ENCODE results near the gene IPO11.
A peak's percentile ranks its signal among the peaks of the same experiment; 100 is the strongest.

IPO11 gene

DNA sequence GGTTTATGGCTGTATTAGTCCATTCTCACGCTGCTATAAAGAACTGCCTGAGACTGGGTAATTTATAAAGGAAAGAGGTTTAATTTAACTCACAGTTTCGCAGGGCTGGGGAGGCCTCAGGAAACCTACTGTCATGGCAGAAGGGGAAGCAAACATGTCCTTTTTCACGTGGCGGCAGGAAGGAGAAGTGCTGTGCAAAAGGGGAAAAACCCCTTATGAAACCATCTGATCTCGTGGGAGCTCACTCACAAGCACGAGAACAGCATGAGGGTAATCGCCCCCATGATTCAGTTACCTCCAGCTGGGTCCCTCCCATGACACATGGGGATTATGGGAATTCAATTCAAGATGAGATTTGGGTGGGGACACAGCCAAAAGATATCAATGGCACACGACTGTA lies 180.0 kb downstream of the IPO11 start:
- Mint-ChIP-seq H3K4me1 (ENCODE audit: low read depth in 2 of 2) (peaks cover 7 to 8% of the 10 kb centered on the region in 2 donors), H3K27me3 (no peaks in the 10 kb centered on the region), H3K4me3 (no peak overlapping the region), H3K36me3 (ENCODE audit: insufficient read depth) (peaks cover 15% of the 10 kb centered on the region), H3K9me3 (no peaks in the 10 kb centered on the region), H3K27ac (no peak overlapping the region)
- DNase-seq: no peak
- ATAC-seq (replicated peaks): no peak

DNA sequence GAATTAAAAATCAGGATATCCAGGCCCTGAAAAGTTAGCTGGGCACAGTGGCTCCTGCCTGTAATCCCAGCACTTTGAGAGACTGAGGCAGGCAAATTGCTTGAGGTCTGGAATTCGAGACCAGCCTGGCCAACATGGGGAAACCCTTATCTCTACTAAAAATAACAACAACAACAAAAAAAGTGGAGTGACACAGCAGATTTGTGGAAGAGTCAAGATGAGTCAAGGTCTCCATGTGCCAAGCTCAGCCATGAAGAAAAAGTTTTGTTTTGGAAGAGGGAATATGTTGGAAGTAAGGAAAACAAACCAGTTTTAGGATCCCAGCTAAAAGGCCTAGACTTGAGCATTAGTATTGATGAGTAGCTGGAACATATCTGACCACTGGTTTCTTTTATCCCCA lies 180.8 kb downstream of the IPO11 start:
- no peaks in the 10 kb centered on the region for H3K9me3 Mint-ChIP-seq
- H3K27me3 Mint-ChIP-seq: no peaks in the 10 kb centered on the region
- H3K36me3 Mint-ChIP-seq (ENCODE audit: insufficient read depth): peaks cover 15% of the 10 kb centered on the region
- DNase-seq (no peak), ATAC-seq (replicated peaks) (no peak)
- peaks cover 7 to 8% of the 10 kb centered on the region in 2 donors for H3K4me1 Mint-ChIP-seq (ENCODE audit: low read depth in 2 of 2)
- H3K4me3 Mint-ChIP-seq: no peak overlapping the region
- H3K27ac Mint-ChIP-seq: peak overlapping the region in 1 of 2 donors; percentile 15

DNA sequence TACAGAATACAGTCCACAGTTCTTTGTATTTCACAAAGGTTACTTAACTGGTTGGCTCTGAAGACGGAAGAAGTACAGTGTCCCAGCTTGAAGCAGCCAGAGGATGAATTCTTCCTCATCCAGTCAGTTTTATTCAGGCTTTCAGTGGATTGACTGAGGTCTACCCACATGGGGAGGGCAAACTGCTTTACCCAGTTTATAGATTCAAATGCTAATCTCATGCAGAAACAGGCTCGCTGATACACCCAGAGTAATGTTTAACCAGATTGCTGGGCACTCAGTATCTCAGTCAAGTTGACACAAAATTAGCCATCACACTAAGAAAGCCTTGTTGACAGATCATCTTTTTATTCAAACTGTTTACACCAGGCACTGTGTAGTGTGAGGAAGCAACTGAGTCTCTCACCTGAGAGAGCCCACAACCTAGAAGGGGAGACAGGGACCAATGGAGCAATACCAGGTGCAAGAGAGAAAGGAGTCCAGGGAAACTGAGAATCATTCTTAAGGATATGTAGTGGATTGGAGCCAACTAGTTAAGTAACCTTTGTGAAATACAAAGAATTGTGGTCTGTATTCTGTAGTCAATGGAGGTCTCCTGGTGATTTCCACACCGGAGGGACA lies 181.9 kb downstream of the IPO11 start:
- Mint-ChIP-seq H3K36me3 (ENCODE audit: insufficient read depth) (peaks cover 17% of the 10 kb centered on the region), H3K27me3 (no peaks in the 10 kb centered on the region), H3K4me1 (ENCODE audit: low read depth in 2 of 2) (peaks cover 5 to 8% of the 10 kb centered on the region in 2 donors), H3K9me3 (no peaks in the 10 kb centered on the region), H3K4me3 (no peak overlapping the region), H3K27ac (no peak overlapping the region)
- DNase-seq (no peak), ATAC-seq (replicated peaks) (no peak)

DNA sequence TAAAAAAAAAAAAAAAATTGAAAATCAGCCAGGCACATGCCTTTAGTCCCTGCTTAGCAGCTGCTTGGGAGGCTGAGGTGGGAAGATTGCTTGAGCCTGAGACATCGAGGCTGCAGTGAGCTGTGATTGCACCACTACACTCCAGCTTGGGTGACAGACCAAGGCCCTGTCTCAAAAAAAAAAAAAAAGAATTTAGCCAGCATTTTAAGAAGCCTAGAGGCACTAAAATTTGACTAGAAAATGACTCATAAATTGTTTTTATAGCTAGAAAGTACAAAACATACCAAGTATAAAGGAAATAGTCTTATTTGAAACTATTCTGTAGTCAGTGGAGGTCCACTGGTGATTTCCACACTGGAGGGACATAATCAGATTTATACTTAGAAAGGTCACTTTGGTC lies 183.5 kb downstream of the IPO11 start:
- Mint-ChIP-seq H3K4me1 (ENCODE audit: low read depth in 2 of 2) (peaks cover 5 to 11% of the 10 kb centered on the region in 2 donors), H3K4me3 (no peak overlapping the region)
- no peak for DNase-seq

DNA sequence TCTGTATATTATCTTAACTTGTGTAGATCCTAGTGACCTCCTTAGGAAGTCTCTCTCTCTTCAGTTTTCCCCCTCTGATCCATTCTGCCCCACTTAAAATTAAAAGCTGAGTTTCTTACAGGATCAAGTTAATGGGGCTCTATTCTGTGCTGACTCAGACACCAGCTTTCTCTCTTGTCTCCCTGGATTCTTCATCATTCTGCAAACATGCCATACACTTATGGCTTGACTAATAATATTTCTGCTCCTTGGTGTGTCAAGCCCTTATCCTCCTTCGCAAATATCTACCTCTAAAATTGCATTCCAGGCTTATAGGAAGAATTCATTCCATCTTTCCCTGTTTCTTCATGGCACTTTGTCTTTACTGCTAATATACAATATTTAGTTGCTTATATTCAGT lies 184.1 kb downstream of the IPO11 start:
- peaks cover 16% of the 10 kb centered on the region for H3K36me3 Mint-ChIP-seq (ENCODE audit: insufficient read depth)
- DNase-seq (no peak), ATAC-seq (replicated peaks) (no peak)
- no peaks in the 10 kb centered on the region for H3K9me3 Mint-ChIP-seq
- no peaks in the 10 kb centered on the region for H3K27me3 Mint-ChIP-seq
- H3K4me1 Mint-ChIP-seq (ENCODE audit: low read depth in 2 of 2): peaks cover 5 to 12% of the 10 kb centered on the region in 2 donors
- no peak overlapping the region for H3K4me3 Mint-ChIP-seq
- H3K27ac Mint-ChIP-seq: no peak overlapping the region

More for the DNA sequence above, 183.5 kb downstream of the IPO11 start:
- Mint-ChIP-seq H3K36me3 (ENCODE audit: insufficient read depth) (peaks cover 17% of the 10 kb centered on the region), H3K27me3 (no peaks in the 10 kb centered on the region), H3K9me3 (no peaks in the 10 kb centered on the region), H3K27ac (no peak overlapping the region)
- no peak for ATAC-seq (replicated peaks)

DNA sequence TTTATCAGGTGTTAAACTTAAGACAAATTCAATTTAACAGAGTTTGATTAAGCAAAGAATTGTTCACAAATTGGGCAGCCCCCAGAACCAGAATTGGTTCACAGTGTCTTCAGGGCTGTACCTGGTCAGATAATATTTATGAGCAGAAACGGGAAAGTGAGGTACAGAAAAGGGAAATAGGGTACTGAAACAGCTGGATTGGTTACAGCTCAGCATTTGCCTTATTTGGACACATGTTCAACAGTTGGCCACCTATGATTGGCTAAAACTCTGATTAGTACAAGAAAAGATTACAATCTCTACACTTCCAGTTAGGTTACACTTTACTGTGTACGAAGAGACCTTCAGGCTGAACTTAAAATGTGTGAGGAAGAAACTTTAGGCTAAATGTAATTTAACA lies 184.8 kb downstream of the IPO11 start:
- Mint-ChIP-seq H3K4me1 (ENCODE audit: low read depth in 2 of 2) (peaks cover 5 to 12% of the 10 kb centered on the region in 2 donors), H3K36me3 (ENCODE audit: insufficient read depth) (peaks cover 10% of the 10 kb centered on the region), H3K4me3 (no peak overlapping the region), H3K27ac (no peak overlapping the region), H3K9me3 (no peaks in the 10 kb centered on the region), H3K27me3 (no peaks in the 10 kb centered on the region)
- ATAC-seq (replicated peaks) (no peak), DNase-seq (no peak)

DNA sequence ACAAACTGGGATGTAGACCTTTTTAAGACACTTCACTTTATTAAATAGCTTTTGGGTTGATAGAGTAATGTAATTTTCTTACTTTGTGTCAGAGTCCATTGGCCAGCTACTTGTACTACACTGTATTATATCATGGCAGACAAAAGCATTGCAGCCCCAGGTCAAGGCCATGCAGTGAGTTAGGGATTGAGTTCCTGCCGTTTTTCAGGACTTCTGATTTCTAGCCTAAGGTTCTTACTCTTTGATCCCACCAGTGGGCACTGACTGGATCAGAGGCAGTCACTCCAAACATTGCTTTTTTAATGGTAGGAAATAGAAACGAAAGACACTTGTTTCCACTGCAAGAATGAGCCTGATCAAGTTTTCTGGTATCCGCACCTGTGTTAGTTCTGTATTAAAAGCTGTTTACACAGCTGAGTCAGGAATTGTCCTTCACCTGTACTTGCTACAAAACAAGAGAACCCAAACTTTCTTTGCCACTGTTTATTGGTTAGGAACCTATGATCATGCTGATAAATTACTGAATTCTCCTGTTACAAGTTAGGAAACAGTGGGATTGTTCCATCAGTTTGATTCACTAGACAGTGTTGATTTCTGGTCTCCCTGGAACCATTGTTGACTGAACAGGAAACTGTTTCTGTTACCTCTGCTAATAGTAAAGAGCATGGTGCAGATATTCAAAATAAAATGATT lies 188.1 kb downstream of the IPO11 start:
- Mint-ChIP-seq H3K4me1 (ENCODE audit: low read depth in 2 of 2) (peaks cover 3 to 9% of the 10 kb centered on the region in 2 donors), H3K36me3 (ENCODE audit: insufficient read depth) (peaks cover 7% of the 10 kb centered on the region), H3K9me3 (no peaks in the 10 kb centered on the region), H3K4me3 (no peak overlapping the region), H3K27me3 (no peaks in the 10 kb centered on the region), H3K27ac (peak overlapping the region in 1 of 2 donors; percentile 38)
- ATAC-seq (replicated peaks) (no peak), DNase-seq (no peak)

DNA sequence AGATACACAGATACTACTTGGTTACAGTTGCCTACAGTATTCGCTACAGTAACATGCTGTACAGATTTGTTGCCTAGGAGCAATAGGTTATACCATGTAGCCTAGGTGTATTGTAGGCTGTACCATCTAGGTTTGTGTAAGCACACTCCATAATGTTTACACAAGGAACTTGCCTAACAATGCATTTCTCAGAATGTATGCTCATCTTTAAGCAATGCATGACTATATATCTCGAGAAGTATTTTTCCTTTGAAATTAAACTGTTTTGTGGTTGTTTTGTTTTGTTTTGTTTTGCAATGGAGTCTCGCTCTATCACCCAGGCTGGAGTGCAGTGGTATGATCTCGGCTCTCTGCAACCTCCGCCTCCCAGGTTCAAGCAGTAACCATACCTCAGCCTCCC lies 191.4 kb downstream of the IPO11 start:
- H3K4me1 Mint-ChIP-seq (ENCODE audit: low read depth in 2 of 2): peaks cover 2 to 21% of the 10 kb centered on the region in 2 donors
- no peak for ATAC-seq (replicated peaks)
- H3K27me3 Mint-ChIP-seq: no peaks in the 10 kb centered on the region
- DNase-seq: no peak
- no peak overlapping the region for H3K4me3 Mint-ChIP-seq
- no peaks in the 10 kb centered on the region for H3K36me3 Mint-ChIP-seq (ENCODE audit: insufficient read depth)
- no peak overlapping the region for H3K27ac Mint-ChIP-seq
- H3K9me3 Mint-ChIP-seq: no peaks in the 10 kb centered on the region

DNA sequence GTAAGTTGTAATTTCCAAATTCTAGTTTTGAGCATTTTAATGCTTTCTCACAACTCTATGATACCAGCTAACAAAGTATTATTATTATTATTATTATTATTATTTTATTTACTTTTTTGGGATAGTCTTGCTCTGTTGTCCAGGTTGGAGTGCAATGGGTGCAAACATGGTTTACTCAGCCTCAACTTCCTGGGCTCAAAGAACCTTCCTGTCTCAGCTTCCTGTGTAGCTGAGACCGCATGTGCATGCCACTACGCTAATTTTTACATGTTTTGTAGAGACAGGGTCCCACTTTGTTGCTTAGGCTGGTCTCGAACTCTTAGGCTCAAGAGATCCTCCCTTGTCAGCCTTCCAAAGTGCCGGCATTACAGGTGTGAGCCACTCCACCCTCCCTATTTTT lies 193.1 kb downstream of the IPO11 start:
- ATAC-seq (replicated peaks) (no peak), DNase-seq (no peak)
- Mint-ChIP-seq H3K4me1 (ENCODE audit: low read depth in 2 of 2) (peaks cover 2 to 22% of the 10 kb centered on the region in 2 donors), H3K9me3 (no peaks in the 10 kb centered on the region), H3K4me3 (no peak overlapping the region), H3K27me3 (no peaks in the 10 kb centered on the region), H3K27ac (no peak overlapping the region), H3K36me3 (ENCODE audit: insufficient read depth) (no peaks in the 10 kb centered on the region)

DNA sequence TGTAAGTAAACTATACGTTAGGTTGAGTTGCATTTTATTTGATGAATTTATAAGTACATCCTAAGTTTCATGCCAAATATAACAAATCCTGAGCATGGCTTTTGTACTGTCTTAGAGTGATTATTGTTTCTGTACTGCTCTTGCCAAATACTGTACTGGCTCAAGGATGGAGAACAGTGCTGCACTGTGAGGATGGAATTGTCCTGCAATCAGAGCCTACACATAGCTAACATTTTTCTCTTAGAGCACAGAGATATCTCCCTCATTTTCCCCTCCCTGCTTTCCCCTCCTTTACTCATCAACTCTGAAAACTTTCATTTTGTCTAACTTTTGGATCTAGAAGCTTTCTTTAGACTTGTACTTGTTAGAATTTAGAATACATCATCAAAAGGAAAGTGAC lies 194.3 kb downstream of the IPO11 start:
- DNase-seq: no peak
- peaks cover 2 to 18% of the 10 kb centered on the region in 2 donors for H3K4me1 Mint-ChIP-seq (ENCODE audit: low read depth in 2 of 2)
- H3K4me3 Mint-ChIP-seq: no peak overlapping the region
- H3K27ac Mint-ChIP-seq: no peak overlapping the region
- no peaks in the 10 kb centered on the region for H3K36me3 Mint-ChIP-seq (ENCODE audit: insufficient read depth)
- H3K27me3 Mint-ChIP-seq: no peaks in the 10 kb centered on the region
- no peaks in the 10 kb centered on the region for H3K9me3 Mint-ChIP-seq
- no peak for ATAC-seq (replicated peaks)

DNA sequence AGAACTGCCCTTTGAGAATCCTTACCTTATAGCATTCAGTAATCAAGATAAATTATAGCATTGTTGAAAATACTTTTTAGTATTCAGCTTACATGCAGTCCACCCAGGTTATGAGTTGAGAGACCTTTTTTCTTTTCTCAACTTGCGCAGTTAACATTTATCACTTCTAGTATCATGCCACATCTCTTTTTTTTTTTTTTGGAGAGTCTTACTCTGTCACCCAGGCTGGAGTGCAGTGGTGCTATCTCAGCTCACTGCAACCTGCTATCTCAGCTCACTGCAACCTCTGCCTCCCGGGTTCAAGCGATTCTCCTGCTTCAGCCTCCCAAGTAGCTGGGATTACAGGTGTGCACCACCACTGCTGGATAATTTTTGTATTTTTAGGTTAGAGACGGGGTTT lies 195.1 kb downstream of the IPO11 start:
- Mint-ChIP-seq H3K9me3 (no peaks in the 10 kb centered on the region), H3K36me3 (ENCODE audit: insufficient read depth) (no peaks in the 10 kb centered on the region), H3K27me3 (no peaks in the 10 kb centered on the region), H3K4me1 (ENCODE audit: low read depth in 2 of 2) (peaks cover 2 to 18% of the 10 kb centered on the region in 2 donors), H3K4me3 (no peak overlapping the region), H3K27ac (no peak overlapping the region)
- DNase-seq: no peak
- ATAC-seq (replicated peaks): no peak

DNA sequence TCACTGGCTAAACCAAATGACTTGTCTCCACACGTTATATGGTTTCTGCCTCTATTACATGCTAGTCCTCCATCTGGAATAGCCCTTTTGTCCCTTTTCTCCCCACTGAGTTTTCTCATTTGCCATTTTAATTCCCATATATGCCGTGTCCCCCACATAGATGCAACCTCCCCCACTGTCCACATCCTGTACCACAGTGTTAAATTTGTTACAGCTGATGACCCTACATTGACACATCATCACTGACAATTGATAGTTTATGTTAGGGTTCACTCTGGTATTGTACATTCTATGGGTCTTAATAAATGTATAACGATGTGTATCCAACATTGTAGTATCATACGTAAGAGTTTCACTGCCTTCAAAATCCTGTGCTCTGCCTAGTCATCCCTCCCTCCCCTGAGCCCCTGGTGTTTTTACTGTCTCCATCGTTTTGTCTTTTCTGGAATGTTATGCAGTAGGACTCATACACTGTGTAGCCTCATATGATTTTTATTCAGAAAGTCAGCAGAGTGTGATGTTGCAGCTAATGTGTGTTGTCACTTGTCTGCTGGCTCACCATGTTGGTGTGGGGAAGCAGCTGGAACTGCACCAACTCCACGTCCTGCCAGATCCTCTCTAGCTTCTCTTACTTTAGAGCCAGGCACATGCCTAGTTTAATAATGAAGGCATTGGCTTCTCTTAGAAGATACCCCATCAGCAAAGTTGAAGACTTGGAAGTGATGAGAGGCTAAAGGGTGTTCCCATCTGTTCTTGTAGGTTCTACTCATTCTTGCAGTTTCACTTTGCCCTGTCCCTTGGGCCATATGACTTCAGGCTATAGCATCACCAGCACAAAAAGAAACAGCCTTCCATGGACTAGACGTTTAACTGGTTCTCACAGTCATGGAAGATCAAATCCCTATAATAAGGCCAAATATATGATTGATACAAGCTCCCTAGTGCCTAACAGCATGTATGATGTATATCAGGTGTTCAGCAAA lies 196.3 kb downstream of the IPO11 start:
- Mint-ChIP-seq H3K27ac (no peak overlapping the region), H3K9me3 (no peaks in the 10 kb centered on the region), H3K4me1 (ENCODE audit: low read depth in 2 of 2) (peaks cover 2 to 18% of the 10 kb centered on the region in 2 donors), H3K4me3 (no peak overlapping the region), H3K27me3 (no peaks in the 10 kb centered on the region), H3K36me3 (ENCODE audit: insufficient read depth) (no peaks in the 10 kb centered on the region)
- no peak for ATAC-seq (replicated peaks)
- DNase-seq: no peak

DNA sequence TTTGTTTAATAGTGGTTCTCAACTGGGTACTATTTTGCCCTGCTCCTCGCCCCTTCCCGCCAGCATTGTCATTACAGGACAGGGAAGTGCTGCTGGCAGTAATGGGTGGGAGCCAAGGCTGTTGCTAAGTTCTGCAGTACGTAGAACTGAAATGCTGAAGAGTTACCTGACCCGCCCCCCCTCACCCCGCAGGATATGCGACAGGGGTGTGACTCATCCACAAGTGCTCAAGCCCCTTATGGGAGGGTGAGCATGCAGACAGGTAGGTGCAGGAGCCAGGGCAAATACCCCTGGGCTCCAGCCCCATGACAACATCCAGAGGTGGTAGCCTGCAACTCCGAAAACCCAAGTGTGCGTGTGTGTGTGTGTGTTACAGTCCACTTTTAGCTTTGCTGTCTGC lies 201.8 kb downstream of the IPO11 start:
- Mint-ChIP-seq H3K27me3 (no peaks in the 10 kb centered on the region), H3K27ac (no peak overlapping the region), H3K4me1 (ENCODE audit: low read depth in 2 of 2) (no peaks in the 10 kb centered on the region), H3K9me3 (no peaks in the 10 kb centered on the region), H3K4me3 (no peak overlapping the region), H3K36me3 (ENCODE audit: insufficient read depth) (no peaks in the 10 kb centered on the region)
- no peak for DNase-seq
- no peak for ATAC-seq (replicated peaks)
